Stimulated activated CD8-positive, alpha-beta memory T cell treated with anti-CD3 and anti-CD28 coated beads, Interleukin-7, amount 100 ng/mL, for 48 hours (primary cell): ENCODE results near the gene TTLL8.

Experiments
- DNase-seq, 2 donors: peaks; one replicate each; pipeline ENCODE4 v3.0.0-alpha.2; 2020; ENCODE audit warnings: low read depth in 1 of 2; ENCODE audit errors: extremely low read depth in 1 of 2

Gene TTLL8

GRCh38 chr22:50083462-50084079 lies 25.5 kb upstream of the TTLL8 start:
- no peak for DNase-seq

DNA sequence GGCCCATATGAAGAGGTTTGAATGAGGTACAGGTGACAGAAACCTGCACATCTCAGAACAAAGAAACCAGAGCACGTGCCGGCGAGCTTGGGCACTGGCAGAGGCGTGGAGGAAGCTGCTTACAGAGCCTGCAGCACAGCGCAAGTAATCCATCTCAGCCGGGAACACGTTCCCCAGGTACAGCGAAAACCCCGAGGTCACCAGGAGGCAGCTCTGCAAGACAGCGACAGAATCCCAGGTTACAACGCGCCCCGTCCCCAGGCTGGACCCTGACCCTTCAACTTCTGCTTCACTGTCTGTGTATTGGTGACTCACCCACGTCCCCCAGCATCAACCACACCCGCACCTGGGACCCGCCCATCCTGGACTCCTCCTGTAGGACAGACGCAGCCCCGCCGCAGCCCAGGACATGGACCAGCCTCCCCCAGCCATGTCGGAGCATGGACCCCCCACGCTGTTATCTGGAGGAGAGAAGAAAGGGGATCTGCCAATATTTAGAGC lies 24.9 kb upstream of the TTLL8 start:
- no peak for DNase-seq

DNA sequence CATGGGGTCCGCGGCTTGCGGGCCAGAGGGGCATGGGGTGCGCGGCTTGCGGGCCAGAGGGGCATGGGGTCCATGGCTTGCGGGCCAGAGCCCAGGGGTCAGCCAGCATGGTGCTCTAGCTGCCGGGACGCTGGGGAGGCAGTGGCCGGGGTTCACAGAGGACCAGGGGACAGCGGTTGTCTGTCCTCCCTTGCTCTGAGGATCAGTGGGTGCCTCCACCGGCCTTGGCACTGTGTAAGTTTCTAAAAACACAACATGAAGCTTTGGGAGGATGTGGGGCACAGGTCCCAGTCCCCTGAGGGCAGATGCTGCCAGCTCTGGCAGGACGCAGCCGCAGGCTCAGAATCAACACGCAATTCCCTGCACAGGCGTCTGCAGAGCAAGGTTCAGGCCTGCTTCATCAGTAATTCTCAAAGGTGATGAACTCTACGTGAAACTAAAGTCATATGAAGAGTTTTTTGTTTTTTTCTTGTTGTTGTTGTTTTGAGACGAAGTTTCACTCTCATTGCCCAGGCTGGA lies 24.2 kb upstream of the TTLL8 start:
- no peak for DNase-seq

- DNase-seq: no peak
Observed at GRCh38 chr22:50081426-50082196, 23.5 kb upstream of the TTLL8 start.

DNA sequence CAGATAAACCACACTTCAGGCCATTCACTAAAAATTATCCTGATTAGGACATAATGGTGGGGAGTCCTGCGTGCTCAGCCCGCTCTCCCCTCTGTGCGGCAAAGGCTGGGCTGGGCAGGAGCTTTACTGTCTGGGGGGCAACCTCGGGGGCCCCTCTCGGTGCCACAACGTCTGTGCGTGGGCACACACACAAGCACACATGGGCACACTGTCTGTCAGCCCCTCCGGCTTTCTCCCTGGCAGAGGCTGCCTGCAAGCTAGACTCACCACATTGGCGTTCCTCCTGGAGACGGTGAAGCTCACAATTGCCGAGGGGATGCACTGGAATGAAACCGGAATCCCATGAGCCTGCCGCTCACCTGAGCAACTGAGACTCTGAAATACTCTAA lies 22.0 kb upstream of the TTLL8 start:
- DNase-seq: no peak

GRCh38 chr22:50078761-50079160 lies 20.7 kb upstream of the TTLL8 start:
- no peak for DNase-seq

GRCh38 chr22:50078246-50078645 lies 20.1 kb upstream of the TTLL8 start:
- DNase-seq: no peak

- no peak for DNase-seq
Observed at GRCh38 chr22:50076646-50077535, 18.8 kb upstream of the TTLL8 start.

DNA sequence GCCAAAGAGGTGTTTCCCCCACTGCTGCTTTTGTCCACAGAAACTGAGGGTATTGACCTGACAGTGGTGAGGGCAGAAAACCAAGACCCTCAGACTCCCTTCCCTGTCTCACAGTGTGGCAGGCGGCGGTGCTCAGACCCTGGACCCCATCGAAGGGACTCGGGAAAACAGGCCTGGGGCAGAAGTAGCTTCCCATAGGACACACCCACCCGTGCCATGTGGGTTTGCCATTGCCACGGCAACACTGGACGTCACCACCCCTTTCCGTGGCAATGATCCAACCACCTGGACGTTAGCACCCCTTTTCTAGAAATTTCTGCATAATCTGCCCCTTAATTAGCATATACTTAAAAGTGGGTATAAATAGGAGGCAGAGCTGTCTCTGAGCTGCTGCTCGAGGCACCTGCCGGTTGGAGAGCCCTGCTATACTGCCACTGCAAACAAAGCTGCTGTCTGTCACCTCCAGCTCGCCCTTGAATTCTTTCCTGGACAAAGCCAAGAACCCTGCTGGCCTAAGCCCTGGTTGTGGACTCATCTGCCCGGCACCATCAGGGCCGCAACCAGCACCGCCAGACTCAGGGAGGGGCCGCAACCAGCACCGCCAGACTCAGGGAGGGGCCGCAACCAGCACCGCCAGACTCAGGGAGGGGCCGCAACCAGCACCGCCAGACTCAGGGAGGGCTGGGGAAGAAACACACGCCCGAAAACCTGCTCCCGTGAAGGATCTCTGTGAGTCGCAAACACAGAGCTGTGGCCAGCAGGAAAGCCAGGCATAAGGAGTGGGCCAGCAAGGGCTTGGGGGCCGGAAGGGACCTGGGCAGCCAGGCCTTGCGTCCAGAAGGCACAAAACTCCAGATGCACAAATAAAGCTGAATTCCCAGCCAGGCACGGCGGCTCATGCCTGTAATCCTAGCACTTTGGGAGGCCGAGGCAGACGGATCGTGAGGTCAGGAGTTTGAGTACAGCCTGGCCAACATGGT lies 16.7 kb upstream of the TTLL8 start:
- no peak for DNase-seq

- no peak for DNase-seq
Observed at GRCh38 chr22:50074056-50074455, 16.0 kb upstream of the TTLL8 start.

DNA sequence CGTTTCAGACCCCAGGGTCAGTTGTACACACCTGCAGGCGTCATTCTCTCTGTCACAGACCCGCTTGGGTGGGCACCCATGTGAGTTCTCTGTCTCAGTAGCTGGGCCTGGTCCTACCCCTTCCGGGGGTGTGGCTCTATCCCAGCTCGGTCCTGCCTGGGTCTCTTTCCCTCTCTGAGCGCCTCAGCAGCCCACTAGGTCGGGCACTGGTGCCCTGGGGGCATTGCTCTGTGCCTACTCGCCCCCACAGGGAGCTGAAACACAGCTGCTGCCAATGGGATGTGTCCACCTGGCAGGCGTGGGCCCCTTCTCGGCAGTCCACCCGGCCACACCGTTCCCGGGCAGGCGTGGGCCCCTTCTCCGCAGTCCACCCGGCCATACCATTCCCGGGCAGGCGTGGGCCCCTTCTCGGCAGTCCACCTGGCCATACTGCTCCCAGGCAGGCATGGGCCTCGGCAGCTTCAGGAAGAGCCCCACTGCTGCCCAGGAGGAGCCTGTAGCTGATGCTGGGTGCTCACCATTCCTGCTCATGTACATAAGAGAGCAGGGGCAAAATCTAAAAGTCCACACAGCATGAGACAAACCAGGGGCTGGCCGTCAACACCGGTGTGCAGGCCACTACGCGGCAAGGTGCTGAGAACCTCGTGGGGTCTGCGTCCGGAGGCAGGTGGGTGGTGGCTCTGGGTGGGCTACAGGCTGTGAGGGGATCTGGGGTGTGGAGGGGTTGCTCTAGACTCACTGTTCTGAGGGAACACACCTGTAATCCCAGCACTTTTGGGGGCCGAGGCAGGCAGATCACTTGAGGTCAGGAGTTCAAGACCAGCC lies 14.8 kb upstream of the TTLL8 start:
- no peak for DNase-seq

DNA sequence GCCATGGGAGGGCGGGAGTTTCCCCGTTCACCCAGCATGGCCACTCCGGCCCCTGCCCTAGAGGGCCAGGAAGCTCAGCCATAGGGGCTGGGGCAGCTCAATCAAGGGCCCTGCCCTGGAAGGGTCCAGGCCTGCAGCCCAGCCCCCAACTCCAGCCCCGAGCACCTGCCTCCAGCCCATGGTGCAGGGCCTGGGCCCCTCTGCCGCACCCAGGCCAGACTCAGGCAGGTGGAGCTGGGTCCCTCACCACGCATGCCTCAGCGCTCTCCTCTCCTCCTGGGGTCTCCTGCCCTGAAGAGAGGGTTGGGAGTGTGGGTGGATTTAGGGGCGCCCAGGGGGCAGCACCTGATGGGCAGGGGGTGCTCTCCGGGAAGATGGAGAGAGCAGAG lies 14.1 kb upstream of the TTLL8 start:
- no peak for DNase-seq

DNA sequence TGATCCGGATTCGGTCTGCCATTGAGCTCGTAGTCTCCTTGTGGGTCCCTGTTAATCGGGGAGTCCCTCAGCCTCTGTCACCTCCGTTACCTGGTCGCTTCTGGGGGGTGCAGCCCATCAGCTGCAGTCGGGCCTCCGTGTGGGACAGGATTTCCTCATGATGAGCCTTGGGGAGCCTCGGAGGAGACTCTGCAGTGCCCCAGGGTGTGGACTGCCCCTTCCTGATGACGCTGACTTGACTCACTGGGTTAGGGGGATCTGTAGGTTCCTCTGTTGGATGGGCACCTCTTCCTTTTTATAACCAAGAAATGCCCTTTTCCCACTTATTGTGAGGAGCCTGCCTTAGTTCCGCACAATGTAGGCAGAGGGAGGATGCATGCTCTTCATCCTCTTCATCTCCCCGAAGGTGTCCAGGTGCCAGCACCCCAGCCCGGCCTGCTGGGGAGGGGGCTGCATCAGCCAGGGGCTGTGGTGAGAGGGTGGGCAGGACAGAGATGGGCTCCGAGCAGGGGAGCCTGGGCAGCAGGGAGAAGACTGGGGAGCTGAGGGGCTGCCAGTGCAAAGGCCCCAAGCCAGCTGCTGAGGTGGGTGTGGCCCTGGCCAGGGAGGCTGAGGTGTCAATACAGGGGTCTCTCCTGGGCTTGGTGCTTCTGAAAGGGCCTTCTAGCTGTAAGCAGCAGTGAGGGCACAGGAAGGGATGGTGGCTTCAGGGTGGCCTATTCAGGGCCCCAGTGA lies 13.5 kb upstream of the TTLL8 start:
- no peak for DNase-seq

- no peak for DNase-seq
Observed at GRCh38 chr22:50070366-50070765, 12.3 kb upstream of the TTLL8 start.

DNA sequence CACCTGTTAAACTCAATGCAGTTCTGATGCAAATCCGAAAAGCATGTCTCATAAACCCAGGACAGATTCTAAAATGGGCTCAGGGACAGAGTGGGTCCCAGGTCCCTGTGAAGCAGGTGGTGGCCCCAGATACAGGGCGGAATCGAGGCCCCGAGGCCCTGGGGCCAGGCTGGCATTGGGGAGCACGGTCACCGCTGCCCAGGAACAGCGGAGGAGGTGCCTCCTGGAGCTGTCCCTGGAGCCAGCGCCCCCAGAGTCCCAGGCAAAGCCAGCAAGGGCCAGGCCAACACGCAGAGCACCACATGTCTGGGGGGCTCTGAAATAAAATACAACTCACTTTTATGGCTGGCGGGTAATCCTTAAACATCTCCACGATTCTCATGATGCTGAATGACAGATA lies 10.0 kb upstream of the TTLL8 start:
- no peak for DNase-seq

- no peak for DNase-seq
Observed at GRCh38 chr22:50067244-50067643, 9.1 kb upstream of the TTLL8 start.

DNA sequence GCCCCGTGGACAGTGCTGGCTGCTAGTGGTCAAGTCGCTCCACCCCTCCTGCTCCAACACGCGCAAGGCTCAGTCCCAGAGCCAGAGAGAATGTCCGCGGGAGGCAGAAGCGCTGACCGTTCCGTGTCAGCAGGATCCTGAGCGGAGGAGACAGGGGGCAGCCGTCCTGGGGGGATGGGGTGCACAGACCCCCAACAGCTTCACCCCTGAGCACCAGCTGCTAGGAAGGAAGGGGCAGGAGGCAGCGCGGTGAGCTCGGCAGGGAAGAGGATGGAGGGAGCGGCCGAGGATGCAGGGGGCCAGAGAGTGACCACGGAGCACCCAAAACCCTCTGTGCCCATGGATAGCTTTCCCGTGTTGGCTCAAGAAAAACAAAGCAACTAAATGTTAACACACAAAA lies 6.4 kb upstream of the TTLL8 start:
- no peak for DNase-seq

- no peak for DNase-seq
Observed at GRCh38 chr22:50063589-50064393, 5.7 kb upstream of the TTLL8 start.
